Measurements from ENCODE around the gene CAMTA1. TPM values are rescaled to one million over a fixed set of nuclear protein-coding genes. Genes with fewer than 3 reads are reported as not detected.

CAMTA1 gene
- polyA plus RNA-seq, 1 experiment, result 23.1 TPM

- Histone ChIP-seq H3K4me3 (ENCODE audit: low read depth, low read length) (no peak overlapping the region), H3K36me3 (ENCODE audit: control insufficient read depth, insufficient read depth, low read length) (no peaks in the 10 kb centered on the region), H3K27me3 (ENCODE audit: control insufficient read depth, insufficient read depth, low read length) (no peaks in the 10 kb centered on the region)
- ChIA-PET POLR2A (no interaction called here), CTCF (interaction anchor here (1.3 kb wide), 1 partner anchor 50 kb away, joined by 3 read pairs; no protein-coding TSS in a partner anchor)
- no peak for DNase-seq (ENCODE audit: low read depth)
- TF ChIP-seq CTCF (IDR thresholded peaks at IDR 0.05; ENCODE audit: insufficient read depth, low read depth, low read length), result no peak
These were observed 442.4 kb downstream of the CAMTA1 start for GRCh38 chr1:7227654-7228053.

DNA sequence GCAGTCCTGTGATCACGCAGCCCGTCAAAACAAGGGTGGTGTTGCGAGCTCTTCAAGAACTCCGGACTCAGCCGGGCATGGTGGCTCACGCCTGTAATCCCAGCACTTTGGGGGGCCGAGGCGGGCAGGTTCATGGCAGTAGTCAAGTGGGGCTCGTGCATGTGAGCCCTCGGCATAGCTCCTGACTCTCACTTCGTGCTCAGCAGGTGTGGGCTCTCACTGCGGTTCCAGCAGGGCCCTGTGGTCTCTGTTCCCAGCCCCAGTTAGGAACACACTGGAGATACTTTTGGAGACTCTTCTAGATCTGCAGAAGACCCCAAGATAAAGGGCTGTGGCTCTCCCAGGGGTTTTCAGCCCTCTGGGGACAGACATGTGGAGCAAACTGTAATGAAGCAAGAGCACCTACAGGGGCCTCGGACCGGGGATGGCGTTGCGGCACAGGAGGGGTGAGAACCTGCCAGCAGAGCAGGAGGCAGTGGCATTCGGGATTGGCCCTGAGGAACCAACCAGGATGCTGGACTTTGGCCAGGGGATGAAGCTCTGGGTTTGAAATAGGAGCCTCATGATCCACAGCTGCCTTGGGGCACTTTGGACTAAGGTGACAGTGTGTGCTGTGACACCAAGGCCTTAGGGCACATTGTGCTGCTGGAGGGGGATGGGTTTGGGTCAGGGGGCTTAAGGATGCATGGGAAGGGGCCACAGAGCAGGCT is 443.2 kb downstream of the CAMTA1 start:
- H3K4me3 ChIP-seq (ENCODE audit: low read depth, low read length), result no peak overlapping the region
- no peaks in the 10 kb centered on the region for H3K36me3 ChIP-seq (ENCODE audit: control insufficient read depth, insufficient read depth, low read length)
- DNase-seq (ENCODE audit: low read depth), result no peak
- ChIA-PET POLR2A (no interaction called here), CTCF (interaction anchor here (0.6 to 1.3 kb wide), 2 partner anchors 36 to 49 kb away, joined by 3 to 6 read pairs; no protein-coding TSS in a partner anchor)
- H3K27me3 ChIP-seq (ENCODE audit: control insufficient read depth, insufficient read depth, low read length), result no peaks in the 10 kb centered on the region
- no peak for TF ChIP-seq CTCF (IDR thresholded peaks at IDR 0.05; ENCODE audit: insufficient read depth, low read depth, low read length)

DNA sequence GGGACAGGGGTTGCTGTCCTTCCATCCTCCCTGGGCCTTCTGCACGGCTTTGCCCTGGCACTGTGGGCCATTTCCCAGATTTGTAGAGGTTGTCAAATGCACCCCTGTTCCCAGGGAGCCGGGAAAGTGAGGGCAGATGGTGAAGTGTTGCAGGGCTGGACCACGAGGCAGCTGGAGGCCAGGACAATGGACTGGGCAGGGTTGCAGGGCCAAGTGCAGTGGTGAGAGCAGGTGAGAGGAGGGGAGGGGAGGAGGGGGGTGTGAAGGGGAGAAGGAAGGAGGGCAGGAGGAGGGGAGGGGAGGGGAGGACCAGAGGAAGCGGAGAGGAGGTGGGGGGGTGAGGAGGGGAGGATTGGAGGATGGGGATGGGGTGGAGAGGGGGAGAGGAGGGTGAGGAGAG is 443.9 kb downstream of the CAMTA1 start:
- no peak for TF ChIP-seq CTCF (IDR thresholded peaks at IDR 0.05; ENCODE audit: insufficient read depth, low read depth, low read length)
- ChIA-PET POLR2A (no interaction called here), CTCF (interaction anchor here (0.5 kb wide), 1 partner anchor 56 kb away, joined by 3 read pairs; no protein-coding TSS in a partner anchor)
- Histone ChIP-seq H3K36me3 (ENCODE audit: control insufficient read depth, insufficient read depth, low read length) (no peaks in the 10 kb centered on the region), H3K4me3 (ENCODE audit: low read depth, low read length) (no peak overlapping the region), H3K27me3 (ENCODE audit: control insufficient read depth, insufficient read depth, low read length) (no peaks in the 10 kb centered on the region)
- no peak for DNase-seq (ENCODE audit: low read depth)

DNA sequence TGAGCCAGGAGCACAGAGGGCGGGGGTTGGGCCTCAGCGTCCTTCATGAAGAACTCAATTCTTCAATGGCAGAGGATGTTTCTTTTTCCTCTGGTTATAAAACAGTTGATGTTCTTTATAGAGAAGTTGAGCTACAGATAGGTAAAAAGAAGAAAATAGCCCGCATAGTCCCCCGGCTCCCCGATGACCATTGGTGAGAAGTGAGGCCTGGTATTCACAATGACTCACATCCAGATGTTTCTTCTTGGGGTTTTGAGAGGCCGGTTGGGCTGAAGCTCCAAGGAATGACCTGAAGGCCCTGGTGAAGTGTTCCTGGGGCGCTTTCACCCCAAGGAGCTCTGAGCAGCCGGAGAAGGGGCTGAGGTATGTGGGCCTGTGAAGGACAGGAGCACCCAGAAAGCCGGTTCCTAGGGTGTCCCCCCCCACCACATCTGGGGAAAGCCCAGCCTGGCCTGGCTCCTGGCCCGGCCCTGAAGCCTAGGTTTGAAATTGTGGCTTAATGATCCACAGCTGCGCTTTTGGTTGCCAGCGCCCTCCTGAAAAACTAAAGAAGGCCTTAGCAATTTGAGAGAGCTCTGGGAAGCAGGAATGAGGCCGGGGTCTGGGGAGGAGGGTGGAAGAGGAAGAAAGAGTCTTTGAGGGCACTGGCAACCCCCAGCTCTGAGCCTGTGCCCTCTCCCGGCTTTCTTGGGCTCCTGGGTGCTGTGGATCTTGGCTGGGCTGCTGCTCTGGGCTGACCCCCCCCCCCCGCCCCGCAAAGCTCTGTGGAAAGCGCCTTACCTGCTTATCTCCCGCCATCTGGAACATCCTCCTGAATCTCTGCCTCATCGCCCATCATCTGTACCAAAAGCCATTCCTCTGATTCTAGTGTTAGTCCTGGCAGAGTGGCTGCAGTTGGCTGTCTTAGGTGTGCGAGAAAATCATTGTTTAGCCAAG is 444.7 kb downstream of the CAMTA1 start:
- Histone ChIP-seq H3K4me3 (ENCODE audit: low read depth, low read length) (no peak overlapping the region), H3K27me3 (ENCODE audit: control insufficient read depth, insufficient read depth, low read length) (no peaks in the 10 kb centered on the region), H3K36me3 (ENCODE audit: control insufficient read depth, insufficient read depth, low read length) (no peaks in the 10 kb centered on the region)
- ChIA-PET CTCF (interaction anchor here (0.5 to 0.6 kb wide), 2 partner anchors 55 to 436 kb away, joined by 3 to 4 read pairs; no protein-coding TSS in a partner anchor), POLR2A (no interaction called here)
- no peak for DNase-seq (ENCODE audit: low read depth)
- no peak for TF ChIP-seq CTCF (IDR thresholded peaks at IDR 0.05; ENCODE audit: insufficient read depth, low read depth, low read length)
